Nucleus accumbens (tissue), 56 donors: ENCODE measurements around the gene PHTF2.
"Not testable (repeated sequence)": the region's sequence is repeated elsewhere in the genome, so short reads cannot be mapped to it uniquely, and the experiment has no call there.

Source experiments
- DNase-seq, 56 donors: peaks; one replicate each; lab custom pipeline; 2025; lab: John Stamatoyannopoulos, UW

The PHTF2 gene

GRCh38 chr7:77872256-77872655, 73.7 kb downstream of the PHTF2 start:
- DNase-seq, result not testable (repeated sequence)

- DNase-seq, result not testable (repeated sequence)
Measured at GRCh38 chr7:77873416-77874327, 75.1 kb downstream of the PHTF2 start.

- DNase-seq, result no peak
Measured at GRCh38 chr7:77877791-77878190, 79.2 kb downstream of the PHTF2 start.

DNA sequence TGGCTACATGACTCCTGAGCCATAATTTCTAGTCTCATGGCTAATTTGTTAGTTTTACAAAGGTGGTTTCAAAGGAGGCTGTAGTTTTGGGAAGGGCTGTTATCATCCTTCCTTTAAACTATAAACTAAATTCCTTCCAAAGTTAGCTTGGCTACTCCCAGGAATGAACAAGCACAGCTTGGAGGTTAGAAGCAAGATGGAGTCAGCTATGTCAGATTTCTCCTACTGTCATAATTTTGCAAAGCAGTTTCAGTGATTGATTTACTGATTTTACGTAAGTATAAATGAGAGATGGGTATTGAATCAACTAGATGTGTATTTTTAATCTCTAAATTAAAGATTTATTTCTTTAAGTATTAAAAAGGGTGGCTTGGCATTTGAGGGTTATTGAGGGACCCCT, 79.9 kb downstream of the PHTF2 start:
- DNase-seq, result no peak

GRCh38 chr7:77879272-77879671, 80.7 kb downstream of the PHTF2 start:
- DNase-seq, result no peak

GRCh38 chr7:77881871-77882270, 83.3 kb downstream of the PHTF2 start:
- DNase-seq, result no peak

GRCh38 chr7:77885155-77885554, 86.6 kb downstream of the PHTF2 start:
- no peak for DNase-seq

- no peak for DNase-seq
Measured at GRCh38 chr7:77887567-77887966, 89.0 kb downstream of the PHTF2 start.

DNA sequence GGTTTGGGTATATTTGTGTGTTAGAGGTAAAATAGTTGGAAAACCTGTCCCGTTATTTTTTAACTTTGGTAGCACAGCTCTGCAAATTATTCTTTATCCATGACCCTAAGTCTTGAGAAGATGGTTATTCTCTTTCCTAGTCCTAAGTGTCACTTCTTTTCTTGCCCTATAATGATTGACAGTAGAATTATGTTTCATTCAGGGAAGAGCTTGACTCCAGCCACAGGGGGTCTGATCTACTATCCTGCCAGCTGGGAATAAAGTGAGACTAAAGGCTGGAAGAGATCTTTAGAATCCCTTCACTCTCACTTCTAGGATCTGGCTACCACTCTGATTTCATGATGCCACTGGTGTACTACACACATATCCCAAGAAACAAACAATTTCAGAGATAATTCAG, 90.4 kb downstream of the PHTF2 start:
- DNase-seq, result no peak

DNA sequence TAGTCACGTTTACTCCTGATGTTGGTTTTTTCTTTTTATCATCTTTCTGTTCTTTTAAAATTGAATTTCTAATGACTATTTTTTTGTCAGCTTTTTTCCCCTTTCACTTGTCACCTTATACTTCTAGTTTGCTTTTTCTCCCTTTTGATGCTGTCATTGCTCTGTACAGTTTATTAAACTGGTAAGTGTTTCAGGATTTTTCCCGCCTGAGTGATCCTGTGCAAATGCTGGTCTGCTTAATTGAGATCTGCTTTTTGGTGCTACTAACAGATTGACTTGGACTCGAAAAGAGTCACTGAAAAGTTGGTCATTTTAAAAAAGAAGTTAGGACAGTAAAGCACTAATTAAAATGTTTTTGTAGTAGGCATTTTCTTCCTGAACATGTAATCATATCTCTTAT, 95.2 kb downstream of the PHTF2 start:
- no peak for DNase-seq

DNA sequence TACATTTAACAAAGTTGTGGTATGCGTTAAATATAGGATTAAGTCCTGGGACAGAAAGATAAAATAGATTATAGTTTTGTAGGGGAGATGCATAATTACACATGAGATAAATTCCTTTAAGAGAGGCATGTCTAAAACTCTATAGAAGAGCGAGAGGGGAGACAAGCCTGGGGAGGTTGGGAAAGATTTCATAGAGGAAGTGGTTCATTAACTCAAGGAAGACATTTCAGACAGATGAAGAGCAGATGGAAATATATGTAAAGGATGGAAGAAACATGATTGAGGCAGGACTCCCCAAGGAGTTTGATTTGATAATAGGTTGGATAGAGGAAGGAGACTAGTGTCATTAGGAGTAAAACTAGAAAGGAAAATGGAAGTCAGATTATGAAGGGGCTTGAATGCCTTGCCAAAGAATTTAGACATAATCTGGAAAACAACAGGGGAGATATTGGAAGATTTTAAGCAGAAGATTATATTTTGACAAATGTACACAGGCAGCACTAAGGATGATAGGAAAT, 96.1 kb downstream of the PHTF2 start:
- DNase-seq, result no peak

GRCh38 chr7:77895905-77896304, 97.3 kb downstream of the PHTF2 start:
- DNase-seq, result no peak

DNA sequence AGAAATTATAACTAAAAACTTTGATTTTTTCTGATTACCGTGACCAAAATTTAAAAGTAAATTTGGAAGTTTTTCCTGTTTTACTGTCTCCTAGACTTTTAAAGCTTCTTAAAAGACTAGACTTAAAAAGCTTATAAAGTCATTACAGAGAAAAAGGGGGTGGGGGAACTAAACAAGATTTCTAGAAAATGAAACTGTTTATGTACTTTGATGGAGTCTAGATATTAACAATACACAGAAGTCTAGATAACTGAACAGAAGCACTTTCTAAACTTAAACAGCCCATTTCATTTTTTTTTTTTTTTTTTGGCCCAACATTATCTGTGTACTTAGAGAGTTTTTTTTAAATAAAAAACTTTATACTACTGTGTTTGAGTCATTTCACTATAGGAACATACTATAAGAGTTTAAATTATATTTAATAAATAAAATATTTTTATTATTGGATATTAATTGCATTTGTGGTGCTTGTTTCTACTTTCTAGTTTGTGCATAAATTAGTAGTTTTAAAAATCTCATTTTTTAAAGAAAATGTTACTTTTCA, 98.5 kb downstream of the PHTF2 start:
- DNase-seq, result no peak

DNA sequence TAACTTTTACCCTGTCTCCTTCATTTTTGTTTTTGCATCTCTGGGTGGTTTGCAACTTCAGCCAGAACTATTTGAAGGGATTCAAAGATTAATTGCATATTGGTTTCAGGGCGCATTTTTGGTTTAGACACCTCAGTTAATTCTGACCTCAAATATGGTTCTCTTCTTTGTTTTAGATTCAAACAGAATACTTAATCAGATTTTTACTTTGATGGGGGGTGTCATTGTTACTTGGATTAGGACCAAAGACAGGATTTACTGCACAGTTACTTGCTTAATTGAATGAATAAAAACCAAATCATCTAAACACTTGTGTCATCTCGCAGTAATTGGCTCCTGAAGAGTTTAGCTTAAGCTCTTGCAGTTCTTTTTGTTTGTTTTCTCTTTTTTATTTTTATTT, 100.9 kb downstream of the PHTF2 start:
- DNase-seq, result no peak

DNA sequence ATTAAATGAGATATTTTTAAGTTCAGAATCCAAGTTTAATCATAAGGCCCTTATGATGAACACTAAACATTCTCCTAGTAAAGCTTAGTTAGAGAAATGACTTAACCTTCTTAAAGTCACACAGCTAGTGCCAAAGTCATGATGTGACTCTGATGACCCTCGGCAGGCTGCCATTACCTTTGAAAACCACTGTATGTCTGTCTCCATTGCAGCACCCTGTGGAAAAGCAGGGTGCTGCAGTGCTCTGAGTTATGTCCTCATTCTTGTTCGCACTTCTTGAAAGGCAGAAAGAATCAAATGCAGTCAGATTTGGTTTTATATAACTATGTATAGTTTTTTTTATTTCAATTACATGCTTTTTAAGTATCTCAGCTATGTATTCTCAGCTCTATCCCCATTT, 105.0 kb downstream of the PHTF2 start:
- no peak for DNase-seq

DNA sequence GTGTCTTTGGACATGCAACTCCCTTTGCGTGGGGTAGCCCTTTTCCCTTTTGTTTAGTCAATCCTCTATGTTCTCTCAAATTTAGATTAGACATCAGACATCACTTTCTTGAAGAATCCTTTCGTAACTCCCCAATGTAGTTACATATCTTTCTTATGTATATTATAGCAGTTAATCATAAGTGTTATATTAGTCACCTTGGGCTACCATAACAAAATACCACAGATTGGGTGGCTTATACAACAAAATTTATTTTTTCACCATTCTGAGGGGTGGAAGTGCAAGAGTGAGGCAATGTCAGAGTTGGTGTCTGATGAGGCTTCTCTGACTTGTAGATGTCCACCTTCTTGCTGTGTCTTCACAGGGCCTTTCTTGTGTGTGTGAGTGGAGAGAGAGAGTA, 105.7 kb downstream of the PHTF2 start:
- no peak for DNase-seq

GRCh38 chr7:77907281-77907680, 108.7 kb downstream of the PHTF2 start:
- no peak for DNase-seq

- DNase-seq, result peak in 3 of 56 donors; percentile 1 to 16 (median 2)
Measured at GRCh38 chr7:77908664-77909063, 110.1 kb downstream of the PHTF2 start.

DNA sequence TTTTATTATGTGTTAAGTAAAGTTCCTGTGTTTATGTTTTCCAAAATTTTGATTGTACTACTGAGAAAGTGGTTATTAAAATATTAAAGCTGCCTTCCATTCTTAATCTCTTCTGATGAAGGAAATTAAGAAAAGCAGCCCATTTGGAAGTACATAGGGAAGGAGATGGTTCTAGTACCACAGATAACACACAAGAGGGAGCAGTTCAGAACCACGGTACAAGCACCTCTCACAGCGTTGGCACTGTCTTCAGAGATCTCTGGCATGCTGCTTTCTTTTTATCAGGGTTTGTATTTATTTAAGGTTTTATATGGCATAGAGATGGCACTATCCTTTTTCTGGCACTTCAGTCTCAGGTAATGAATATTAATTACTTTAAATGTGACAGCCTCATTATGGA, 111.6 kb downstream of the PHTF2 start:
- no peak for DNase-seq

DNA sequence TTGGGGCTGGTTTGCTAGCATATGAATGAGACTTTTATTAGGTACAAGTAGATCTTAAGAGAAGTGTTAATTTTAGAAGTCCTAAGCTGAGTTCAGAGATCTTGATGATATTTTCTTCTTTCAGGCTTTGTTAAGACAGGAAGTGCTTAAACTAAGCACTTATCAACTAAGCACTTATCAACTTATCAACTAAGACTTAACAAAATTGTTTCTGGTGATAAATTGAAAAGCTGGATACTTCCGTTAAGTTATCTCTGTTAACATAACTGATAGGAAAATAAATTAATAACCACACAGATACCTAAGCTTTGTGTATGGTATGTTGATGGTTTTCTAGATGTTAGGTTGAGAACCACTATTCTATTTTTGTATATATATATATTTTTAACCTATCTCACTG, 113.7 kb downstream of the PHTF2 start:
- DNase-seq, result no peak

- peak in 2 of 56 donors; percentile 5 to 23 for DNase-seq
Measured at GRCh38 chr7:77913977-77914607, 115.5 kb downstream of the PHTF2 start.
